ENCODE data around the gene UBR7.

The UBR7 gene

DNA sequence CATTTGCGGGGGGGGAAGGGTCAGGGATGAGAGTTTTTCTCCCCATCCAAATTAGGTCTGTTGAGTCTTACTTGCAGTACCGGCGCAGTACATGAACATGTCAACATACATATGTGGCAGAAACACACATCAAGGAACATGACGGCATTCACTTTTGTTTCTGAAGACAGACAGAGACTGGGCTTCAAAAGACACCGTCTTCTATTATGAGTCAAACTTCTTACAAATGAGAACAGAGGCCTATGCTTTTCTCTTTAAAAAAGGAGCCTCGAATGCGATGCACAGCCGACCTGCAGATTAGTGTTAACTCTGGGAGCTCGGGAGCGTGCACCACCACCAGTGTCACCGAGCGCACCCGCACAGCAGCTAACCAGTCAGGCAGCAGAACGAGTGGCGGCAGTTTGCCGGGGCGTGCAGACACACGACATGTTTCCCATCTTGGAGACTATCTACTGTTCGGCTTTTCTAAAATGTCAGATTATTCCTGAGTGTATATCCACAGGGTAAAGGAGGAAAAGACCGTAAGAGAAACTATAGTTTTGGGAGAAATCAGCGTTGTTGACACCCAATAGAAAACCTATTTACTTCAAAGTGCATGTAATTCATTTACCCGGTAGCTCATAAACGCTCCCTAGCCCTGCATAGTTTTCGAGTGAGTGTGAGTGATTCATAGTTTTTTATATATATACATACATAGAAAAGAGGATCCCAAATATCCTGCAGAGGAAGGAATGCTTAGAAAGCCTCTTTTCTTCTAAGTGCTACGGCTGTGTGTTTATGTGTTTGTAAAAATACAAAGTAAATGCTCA, 33.0 kb downstream of the UBR7 start:
- H3K4me2 ChIP-seq = no peak overlapping the region
- H3K27me3 ChIP-seq (ENCODE audit: insufficient read depth, low read depth) = no peaks in the 10 kb centered on the region
- H3K4me3 ChIP-seq (IDR thresholded peaks at IDR 0.05; ENCODE audit: insufficient read depth, low read depth, low read length) = no peak overlapping the region
- no peaks in the 10 kb centered on the region for H3K79me2 ChIP-seq (ENCODE audit: insufficient read depth, low read depth)
- TF ChIP-seq, protein P1, sequence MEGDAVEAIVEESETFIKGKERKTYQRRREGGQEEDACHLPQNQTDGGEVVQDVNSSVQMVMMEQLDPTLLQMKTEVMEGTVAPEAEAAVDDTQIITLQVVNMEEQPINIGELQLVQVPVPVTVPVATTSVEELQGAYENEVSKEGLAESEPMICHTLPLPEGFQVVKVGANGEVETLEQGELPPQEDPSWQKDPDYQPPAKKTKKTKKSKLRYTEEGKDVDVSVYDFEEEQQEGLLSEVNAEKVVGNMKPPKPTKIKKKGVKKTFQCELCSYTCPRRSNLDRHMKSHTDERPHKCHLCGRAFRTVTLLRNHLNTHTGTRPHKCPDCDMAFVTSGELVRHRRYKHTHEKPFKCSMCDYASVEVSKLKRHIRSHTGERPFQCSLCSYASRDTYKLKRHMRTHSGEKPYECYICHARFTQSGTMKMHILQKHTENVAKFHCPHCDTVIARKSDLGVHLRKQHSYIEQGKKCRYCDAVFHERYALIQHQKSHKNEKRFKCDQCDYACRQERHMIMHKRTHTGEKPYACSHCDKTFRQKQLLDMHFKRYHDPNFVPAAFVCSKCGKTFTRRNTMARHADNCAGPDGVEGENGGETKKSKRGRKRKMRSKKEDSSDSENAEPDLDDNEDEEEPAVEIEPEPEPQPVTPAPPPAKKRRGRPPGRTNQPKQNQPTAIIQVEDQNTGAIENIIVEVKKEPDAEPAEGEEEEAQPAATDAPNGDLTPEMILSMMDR (conservative IDR thresholded peaks at IDR 0.05; ENCODE audit: low read depth, low read length) = no peak
- H3K9ac ChIP-seq = no peak overlapping the region
- no peak overlapping the region for H2AFZ ChIP-seq (ENCODE audit: low read depth)
- no peaks in the 10 kb centered on the region for H3K4me1 ChIP-seq (ENCODE audit: low read depth, poor library complexity, severe bottlenecking)
- no peaks in the 10 kb centered on the region for H4K20me1 ChIP-seq (ENCODE audit: insufficient read depth)
- no peaks in the 10 kb centered on the region for H3K36me3 ChIP-seq (ENCODE audit: insufficient read depth)
- no peak overlapping the region for H3K27ac ChIP-seq

DNA sequence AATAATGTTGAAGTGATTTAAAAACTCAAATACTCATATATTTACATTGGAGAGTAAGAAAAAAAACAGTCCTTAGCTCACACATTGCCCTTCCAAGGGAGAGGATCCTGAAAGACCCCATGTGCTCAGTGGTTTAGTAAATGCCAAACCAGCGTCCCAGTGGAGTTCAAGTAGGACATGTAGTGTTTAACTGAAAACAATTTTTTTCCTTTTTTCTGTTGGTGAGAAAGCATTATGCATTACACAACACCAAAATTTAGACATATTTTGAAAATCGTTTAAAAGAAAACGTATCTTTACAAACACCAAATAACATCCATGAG, 33.6 kb downstream of the UBR7 start:
- H3K9ac ChIP-seq = no peak overlapping the region
- H4K20me1 ChIP-seq (ENCODE audit: insufficient read depth) = no peaks in the 10 kb centered on the region
- H2AFZ ChIP-seq (ENCODE audit: low read depth) = no peak overlapping the region
- no peaks in the 10 kb centered on the region for H3K36me3 ChIP-seq (ENCODE audit: insufficient read depth)
- no peak overlapping the region for H3K27ac ChIP-seq
- TF ChIP-seq, protein P1 (conservative IDR thresholded peaks at IDR 0.05; ENCODE audit: low read depth, low read length) = no peak
- H3K4me3 ChIP-seq (IDR thresholded peaks at IDR 0.05; ENCODE audit: insufficient read depth, low read depth, low read length) = no peak overlapping the region
- H3K4me2 ChIP-seq = no peak overlapping the region
- H3K79me2 ChIP-seq (ENCODE audit: insufficient read depth, low read depth) = no peaks in the 10 kb centered on the region
- no peaks in the 10 kb centered on the region for H3K4me1 ChIP-seq (ENCODE audit: low read depth, poor library complexity, severe bottlenecking)
- no peaks in the 10 kb centered on the region for H3K27me3 ChIP-seq (ENCODE audit: insufficient read depth, low read depth)

DNA sequence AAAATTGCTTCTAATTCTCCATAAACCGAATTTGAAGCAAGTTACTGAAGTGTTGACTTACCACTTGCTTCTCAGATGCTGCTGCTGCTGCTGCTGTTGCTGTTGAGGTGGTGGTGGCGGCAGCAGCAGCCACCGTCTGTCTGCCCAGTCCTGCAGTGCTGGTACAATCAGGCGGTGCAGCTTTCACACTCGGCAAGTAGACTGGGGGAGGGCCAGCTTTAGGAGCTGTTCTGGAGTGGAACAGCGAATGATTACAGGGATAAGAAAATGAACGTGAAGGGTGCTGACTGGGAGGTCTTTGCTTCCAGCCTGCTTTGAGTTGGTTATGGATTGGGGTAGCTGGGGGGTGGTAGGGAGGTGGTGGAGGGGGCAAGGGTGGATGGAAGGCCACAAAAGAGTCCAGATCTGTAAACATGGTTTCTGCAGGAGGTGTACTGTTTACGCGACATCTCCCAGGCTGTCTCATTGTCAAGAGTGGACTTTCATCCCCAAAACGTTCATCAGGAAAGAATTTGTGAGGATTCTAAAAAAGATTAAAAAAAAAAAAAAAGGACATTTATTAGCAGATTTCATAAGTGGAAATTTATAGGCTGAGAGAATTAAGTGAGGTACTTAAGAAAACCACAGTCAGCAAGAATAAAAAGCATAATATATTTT, 38.8 kb downstream of the UBR7 start:
- Histone ChIP-seq H3K4me2 (no peak overlapping the region), H3K4me1 (ENCODE audit: low read depth, poor library complexity, severe bottlenecking) (peaks cover 16% of the 10 kb centered on the region), H3K36me3 (ENCODE audit: insufficient read depth) (no peaks in the 10 kb centered on the region)

DNA sequence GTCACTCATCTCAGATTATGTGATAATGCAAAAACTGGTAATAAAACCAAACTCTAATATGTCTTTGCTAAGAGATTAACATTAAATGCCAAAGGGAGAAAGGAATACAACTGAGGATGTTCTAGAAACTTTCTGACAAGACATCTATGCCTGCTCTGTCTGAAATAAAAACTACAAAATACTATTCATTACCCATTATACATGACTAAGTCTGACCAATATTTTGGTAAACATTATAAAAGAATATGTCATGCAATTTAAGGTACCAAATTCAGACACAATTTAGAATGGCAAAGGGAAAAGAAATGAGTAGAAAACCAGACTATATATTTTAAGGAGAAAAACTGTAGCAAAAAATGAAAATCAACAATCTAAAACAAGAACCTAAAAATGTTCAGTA, 39.5 kb downstream of the UBR7 start:
- no peaks in the 10 kb centered on the region for H3K36me3 ChIP-seq (ENCODE audit: insufficient read depth)

More for the DNA sequence above, 38.8 kb downstream of the UBR7 start:
- H3K27ac ChIP-seq = no peak overlapping the region
- no peaks in the 10 kb centered on the region for H3K27me3 ChIP-seq (ENCODE audit: insufficient read depth, low read depth)
- H2AFZ ChIP-seq (ENCODE audit: low read depth) = no peak overlapping the region
- TF ChIP-seq, protein P1 (conservative IDR thresholded peaks at IDR 0.05; ENCODE audit: low read depth, low read length) = no peak
- H3K79me2 ChIP-seq (ENCODE audit: insufficient read depth, low read depth) = no peaks in the 10 kb centered on the region
- H3K9ac ChIP-seq = no peak overlapping the region
- no peak overlapping the region for H3K4me3 ChIP-seq (IDR thresholded peaks at IDR 0.05; ENCODE audit: insufficient read depth, low read depth, low read length)
- no peaks in the 10 kb centered on the region for H4K20me1 ChIP-seq (ENCODE audit: insufficient read depth)

More for the DNA sequence above, 39.5 kb downstream of the UBR7 start:
- no peak overlapping the region for H3K9ac ChIP-seq
- H2AFZ ChIP-seq (ENCODE audit: low read depth) = no peak overlapping the region
- no peak overlapping the region for H3K4me3 ChIP-seq (IDR thresholded peaks at IDR 0.05; ENCODE audit: insufficient read depth, low read depth, low read length)
- H3K4me2 ChIP-seq = no peak overlapping the region
- peaks cover 16% of the 10 kb centered on the region for H3K4me1 ChIP-seq (ENCODE audit: low read depth, poor library complexity, severe bottlenecking)
- H3K27ac ChIP-seq = no peak overlapping the region
- TF ChIP-seq, protein P1 (conservative IDR thresholded peaks at IDR 0.05; ENCODE audit: low read depth, low read length) = no peak
- H3K79me2 ChIP-seq (ENCODE audit: insufficient read depth, low read depth) = no peaks in the 10 kb centered on the region
- H4K20me1 ChIP-seq (ENCODE audit: insufficient read depth) = no peaks in the 10 kb centered on the region
- no peaks in the 10 kb centered on the region for H3K27me3 ChIP-seq (ENCODE audit: insufficient read depth, low read depth)

Measured in KMS-11 (cell line).